ENCODE data around the gene GJB1.

- TF ChIP-seq POLR2A (IDR thresholded peaks at IDR 0.05; ENCODE audit: low read length) (no peak), GATA1 (IDR thresholded peaks at IDR 0.05; ENCODE audit: low read depth, low read length) (no peak)
Measured at GRCh38 chrX:71184803-71185495, 38.1 kb upstream of the GJB1 start.
